SKM-1 treated with dmso at 0.1 percent for 144 hours (cell line): ENCODE measurements around the gene IL17B.

Experiments used
- DNase-seq: peaks from one replicate; lab custom pipeline; 2025; ENCODE audit not compliant: unreplicated experiment; lab: John Stamatoyannopoulos, UW

IL17B gene

GRCh38 chr5:149379177-149379761 is at the start of gene IL17B:
Gene IL17B (minus strand): TSS chr5:149379292. CDS start chr5:149379225, 67 bp downstream.
- DNase-seq: no peak

GRCh38 chr5:149428032-149428431 is 48.9 kb upstream of the IL17B start:
- DNase-seq: no peak

DNA sequence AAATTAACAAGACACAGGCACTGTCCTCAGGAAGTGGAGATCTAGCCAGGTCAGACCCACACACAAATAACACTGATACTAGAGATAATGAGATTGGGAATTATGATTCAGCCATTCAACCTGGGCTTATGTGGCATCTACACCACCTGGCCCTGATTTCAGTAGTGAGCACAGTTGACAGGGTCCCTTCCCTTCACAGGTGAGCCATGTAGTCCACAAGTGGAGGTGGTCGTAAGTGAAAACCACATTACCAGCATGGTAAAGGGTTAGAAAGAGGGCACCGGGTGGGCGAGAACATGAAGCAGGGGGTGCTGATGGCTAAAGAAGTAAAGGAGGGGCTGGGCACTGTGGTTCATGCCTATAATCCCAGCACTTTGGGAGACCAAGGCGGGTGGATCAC is 48.3 kb upstream of the IL17B start:
- DNase-seq: no peak

DNA sequence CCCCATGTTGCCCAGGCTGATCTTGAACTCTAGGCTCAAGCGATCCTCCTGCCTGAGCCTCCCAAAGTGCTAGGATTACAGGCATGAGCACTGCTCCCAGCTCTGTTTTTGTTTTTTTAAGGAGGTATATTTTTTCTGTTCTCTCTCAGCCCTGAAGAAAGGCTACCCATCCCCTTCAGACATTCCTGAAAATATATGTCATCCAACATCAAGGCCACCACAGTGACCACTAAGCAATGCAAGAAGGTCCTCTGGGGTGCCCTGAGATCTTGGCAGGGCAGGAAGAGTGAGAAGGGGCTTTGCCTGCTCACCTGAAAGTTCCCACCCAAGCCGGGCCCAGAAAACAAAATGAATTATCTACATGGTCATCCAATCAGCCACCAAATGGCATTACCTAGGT is 47.8 kb upstream of the IL17B start:
- no peak for DNase-seq

- no peak for DNase-seq
These were observed 46.6 kb upstream of the IL17B start for GRCh38 chr5:149425729-149426128.

GRCh38 chr5:149424371-149425315 is 45.6 kb upstream of the IL17B start:
- no peak for DNase-seq

DNA sequence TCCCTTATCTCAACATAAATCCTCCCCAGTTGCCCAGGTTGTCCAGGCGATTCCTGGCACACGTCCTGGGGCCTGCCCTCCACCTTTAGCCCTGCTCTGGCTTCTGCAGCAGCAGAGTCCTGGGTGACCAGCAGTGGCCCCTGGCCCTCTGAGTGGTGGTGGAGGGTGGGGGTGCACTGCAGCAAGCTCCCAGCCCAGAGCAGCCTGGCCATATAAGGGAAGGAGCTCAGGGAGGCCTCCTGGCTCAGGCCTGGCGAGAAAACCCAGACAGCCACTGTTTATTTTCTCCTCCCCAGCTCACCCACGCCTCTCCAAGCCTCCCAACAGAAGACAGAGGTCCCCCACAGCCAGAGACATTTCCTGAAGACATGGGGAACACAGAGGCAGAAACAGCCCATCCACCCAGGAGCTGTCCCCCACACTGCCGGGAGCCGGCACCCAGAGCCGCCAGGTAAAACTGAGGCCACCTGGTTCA is 44.7 kb upstream of the IL17B start:
- DNase-seq: no peak

- DNase-seq: no peak
These were observed 44.1 kb upstream of the IL17B start for GRCh38 chr5:149423049-149423793.

- DNase-seq: no peak
These were observed 43.4 kb upstream of the IL17B start for GRCh38 chr5:149422366-149423048.

DNA sequence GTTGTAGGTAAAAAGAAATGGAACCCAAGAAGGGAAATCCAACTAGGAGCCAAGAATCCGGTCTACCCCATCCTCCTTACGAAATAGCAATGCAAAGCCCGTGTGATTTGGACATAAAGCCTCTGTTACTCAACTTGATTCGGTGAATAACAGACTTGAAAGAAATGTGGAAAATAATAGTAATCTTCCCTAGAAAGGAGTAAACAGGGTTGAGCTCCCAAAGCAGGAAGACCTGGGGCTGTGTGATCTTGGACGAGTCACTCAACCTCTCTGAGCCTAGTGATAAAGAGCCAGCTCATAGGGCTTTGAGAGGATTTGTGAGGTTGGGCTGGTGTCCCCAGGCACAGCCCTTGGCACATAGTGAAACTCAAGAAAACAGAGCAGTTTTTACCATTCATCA is 42.7 kb upstream of the IL17B start:
- no peak for DNase-seq

GRCh38 chr5:149421372-149421685 is 42.2 kb upstream of the IL17B start:
- DNase-seq: no peak

- DNase-seq: no peak
These were observed 41.7 kb upstream of the IL17B start for GRCh38 chr5:149420545-149421371.

DNA sequence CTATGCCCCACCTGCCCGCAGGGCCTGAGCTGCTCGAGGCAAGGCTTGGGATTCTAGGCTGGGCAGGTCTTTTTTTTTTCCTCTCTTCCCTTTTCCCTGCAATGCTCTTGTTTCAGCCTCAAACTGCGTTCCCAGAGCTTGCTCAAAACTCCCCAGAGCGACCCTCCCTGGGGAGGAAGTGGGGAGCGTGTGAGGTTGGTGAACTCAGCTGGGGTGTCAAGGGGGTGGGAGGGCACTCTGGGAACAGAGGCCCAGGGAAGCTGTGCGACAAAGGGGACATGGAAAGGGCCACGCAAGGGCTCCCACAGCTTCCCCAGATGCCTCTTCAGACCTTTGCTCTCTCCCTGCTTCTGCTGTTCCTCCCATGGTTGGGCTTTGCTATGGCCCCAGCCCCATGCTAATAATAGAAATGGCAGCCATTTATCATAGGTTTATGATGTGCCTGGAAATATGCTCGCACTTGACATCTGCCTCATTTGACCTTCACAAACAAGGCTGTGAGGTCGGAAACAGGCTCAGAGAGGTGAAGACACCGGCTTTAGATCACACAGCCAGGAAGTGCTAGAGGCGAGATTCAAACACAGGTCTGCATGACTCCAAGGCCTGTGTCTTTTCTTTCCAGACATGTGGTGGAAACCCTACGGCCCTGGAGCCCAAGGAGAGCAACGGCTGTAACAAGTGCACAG is 40.9 kb upstream of the IL17B start:
- no peak for DNase-seq

- no peak for DNase-seq
These were observed 40.4 kb upstream of the IL17B start for GRCh38 chr5:149419532-149419858.

DNA sequence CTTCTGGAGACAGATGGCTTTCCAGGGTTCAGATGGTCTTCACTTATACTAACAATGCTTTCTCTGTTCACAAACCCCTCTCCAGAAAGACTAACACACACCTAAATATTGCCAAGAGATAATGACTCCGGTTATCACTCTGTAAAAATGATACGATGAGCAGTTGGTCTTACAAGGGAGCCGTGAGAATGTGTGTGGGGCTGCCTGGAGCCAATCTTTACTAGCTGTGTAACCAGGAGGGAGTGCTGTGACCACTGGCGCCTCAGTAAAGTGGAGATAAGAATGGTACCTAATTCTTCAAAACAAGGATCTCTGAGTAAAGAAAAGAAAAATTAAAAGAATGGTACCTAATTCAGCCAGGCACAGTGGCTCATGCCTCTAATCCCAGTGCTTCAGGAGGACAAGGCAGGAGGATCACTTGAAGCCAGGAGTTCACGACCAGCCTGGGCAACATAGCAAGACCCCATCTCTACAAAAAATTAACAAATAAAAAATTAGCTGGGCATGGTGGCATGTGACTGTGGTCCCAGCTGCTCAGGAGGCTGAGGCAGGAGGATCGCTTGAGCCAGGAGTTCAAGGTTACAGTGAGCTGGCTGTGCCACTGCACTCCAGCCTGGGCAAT is 39.9 kb upstream of the IL17B start:
- no peak for DNase-seq

GRCh38 chr5:149417711-149418368 is 38.7 kb upstream of the IL17B start:
- no peak for DNase-seq

GRCh38 chr5:149416987-149417710 is 38.1 kb upstream of the IL17B start:
- DNase-seq: no peak
